ENCODE results near the gene ETV3L.

GRCh38 chr1:157110686-157111085 is 11.1 kb upstream of the ETV3L start:
- TF ChIP-seq POLR2AphosphoS5 (IDR thresholded peaks at IDR 0.05; ENCODE audit: borderline replicate concordance, low read depth, low read length) = no peak
- TF ChIP-seq EZH2 (IDR thresholded peaks at IDR 0.05) = no peak
- TF ChIP-seq FOXP2 (optimal IDR thresholded peaks at IDR 0.05; ENCODE audit: control extremely low read depth, extremely low read length, insufficient read depth) = no peak
